GM18508 (cell line): ENCODE data around the gene RTN3.

Experiments used
- ATAC-seq: cut with Tn5 transposase; IDR thresholded peaks from one replicate; pipeline ENCODE4 v1.9.1; 2021; ENCODE audit warnings: moderate number of reproducible peaks; ENCODE audit not compliant: insufficient read depth, unreplicated experiment

The RTN3 gene

GRCh38 chr11:63805844-63806415 is 124.6 kb downstream of the RTN3 start:
- no peak for ATAC-seq
